Forelimb muscle (tissue), 1 donor: ENCODE results near the gene OTUD4. TPM values are rescaled to one million over a fixed set of nuclear protein-coding genes. Genes with fewer than 3 reads are reported as not detected.
"Not testable (repeated sequence)": the region's sequence is repeated elsewhere in the genome, so short reads cannot be mapped to it uniquely, and the experiment has no call there.

Experiments used
- DNase-seq: peaks from one replicate; pipeline ENCODE4 v3.0.0-alpha.2; 2013; ENCODE audit warnings: low read depth
- polyA plus RNA-seq: library from polyadenylated mRNA; unstranded; fragments of 120-200 nt; gene quantifications from one replicate; pipeline ENCODE4 v1.2.1, GENCODE V29; 2013; ENCODE audit not compliant: insufficient read length

Gene OTUD4
- polyA plus RNA-seq, 1 donor: 80.3 TPM

- DNase-seq: not testable (repeated sequence)
Observed at GRCh38 chr4:145179861-145180297, 510 bp downstream of the OTUD4 start.

- DNase-seq: no peak
Observed at GRCh38 chr4:145179281-145179860, 1.0 kb downstream of the OTUD4 start.

GRCh38 chr4:145178740-145179280 lies 1.6 kb downstream of the OTUD4 start:
- DNase-seq: no peak

GRCh38 chr4:145177906-145178538 lies 2.4 kb downstream of the OTUD4 start:
- DNase-seq: no peak

GRCh38 chr4:145177511-145177905 lies 2.9 kb downstream of the OTUD4 start:
- DNase-seq: no peak

GRCh38 chr4:145176641-145177432 lies 3.6 kb downstream of the OTUD4 start:
- no peak for DNase-seq

- DNase-seq: no peak
Observed at GRCh38 chr4:145171911-145172310, 8.5 kb downstream of the OTUD4 start.

- DNase-seq: no peak
Observed at GRCh38 chr4:145170223-145170622, 10.2 kb downstream of the OTUD4 start.

- DNase-seq: no peak
Observed at GRCh38 chr4:145168581-145169187, 11.7 kb downstream of the OTUD4 start.

GRCh38 chr4:145167887-145168286 lies 12.5 kb downstream of the OTUD4 start:
- DNase-seq: no peak

GRCh38 chr4:145161549-145161948 lies 18.8 kb downstream of the OTUD4 start:
- DNase-seq: no peak

GRCh38 chr4:145156986-145157385 lies 23.4 kb downstream of the OTUD4 start:
- no peak for DNase-seq

GRCh38 chr4:145155268-145155870 lies 25.0 kb downstream of the OTUD4 start:
- no peak for DNase-seq

GRCh38 chr4:145154573-145154972 lies 25.8 kb downstream of the OTUD4 start:
- no peak for DNase-seq

GRCh38 chr4:145153904-145154298 lies 26.5 kb downstream of the OTUD4 start:
- DNase-seq: no peak

GRCh38 chr4:145153181-145153903 lies 27.0 kb downstream of the OTUD4 start:
- DNase-seq: no peak

- DNase-seq: no peak
Observed at GRCh38 chr4:145148980-145149379, 31.4 kb downstream of the OTUD4 start.

GRCh38 chr4:145136219-145136618 lies 44.2 kb downstream of the OTUD4 start:
- DNase-seq: not testable (repeated sequence)

- no peak for DNase-seq
Observed at GRCh38 chr4:145132511-145133098, 47.8 kb downstream of the OTUD4 start.

GRCh38 chr4:145131848-145132247 lies 48.5 kb downstream of the OTUD4 start:
- no peak for DNase-seq
